ENCODE measurements around the gene ENTR1.

DNA sequence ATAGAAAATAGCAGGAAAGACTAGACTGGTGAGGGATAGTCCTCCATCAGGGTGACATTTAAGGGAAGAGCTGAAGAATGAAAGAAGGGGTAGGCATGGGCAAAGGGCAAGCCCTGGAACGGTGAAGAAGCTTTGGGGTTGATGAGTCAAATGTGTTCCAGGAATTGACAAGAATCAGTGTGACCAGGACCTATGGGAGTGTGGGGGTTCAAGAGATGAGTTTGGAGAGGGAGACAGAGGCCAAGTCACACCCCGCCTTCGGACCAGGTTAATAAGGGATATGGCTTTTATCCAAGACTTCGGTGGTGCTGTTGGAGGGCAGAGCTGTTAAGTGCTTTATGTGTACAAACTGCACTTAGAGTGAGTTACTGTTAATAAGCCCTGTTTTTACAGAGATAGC lies 964 bp upstream of the ENTR1 start:
- no peak for TF ChIP-seq EZH2 (IDR thresholded peaks at IDR 0.05; ENCODE audit: borderline replicate concordance, insufficient read depth, low read depth, low read length, poor library complexity, severe bottlenecking)
- TF ChIP-seq, protein P1, sequence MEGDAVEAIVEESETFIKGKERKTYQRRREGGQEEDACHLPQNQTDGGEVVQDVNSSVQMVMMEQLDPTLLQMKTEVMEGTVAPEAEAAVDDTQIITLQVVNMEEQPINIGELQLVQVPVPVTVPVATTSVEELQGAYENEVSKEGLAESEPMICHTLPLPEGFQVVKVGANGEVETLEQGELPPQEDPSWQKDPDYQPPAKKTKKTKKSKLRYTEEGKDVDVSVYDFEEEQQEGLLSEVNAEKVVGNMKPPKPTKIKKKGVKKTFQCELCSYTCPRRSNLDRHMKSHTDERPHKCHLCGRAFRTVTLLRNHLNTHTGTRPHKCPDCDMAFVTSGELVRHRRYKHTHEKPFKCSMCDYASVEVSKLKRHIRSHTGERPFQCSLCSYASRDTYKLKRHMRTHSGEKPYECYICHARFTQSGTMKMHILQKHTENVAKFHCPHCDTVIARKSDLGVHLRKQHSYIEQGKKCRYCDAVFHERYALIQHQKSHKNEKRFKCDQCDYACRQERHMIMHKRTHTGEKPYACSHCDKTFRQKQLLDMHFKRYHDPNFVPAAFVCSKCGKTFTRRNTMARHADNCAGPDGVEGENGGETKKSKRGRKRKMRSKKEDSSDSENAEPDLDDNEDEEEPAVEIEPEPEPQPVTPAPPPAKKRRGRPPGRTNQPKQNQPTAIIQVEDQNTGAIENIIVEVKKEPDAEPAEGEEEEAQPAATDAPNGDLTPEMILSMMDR (IDR thresholded peaks at IDR 0.05): no peak

Data from B cell (primary cell).